ENCODE results near the gene ADAMTS2.

ADAMTS2 gene

DNA sequence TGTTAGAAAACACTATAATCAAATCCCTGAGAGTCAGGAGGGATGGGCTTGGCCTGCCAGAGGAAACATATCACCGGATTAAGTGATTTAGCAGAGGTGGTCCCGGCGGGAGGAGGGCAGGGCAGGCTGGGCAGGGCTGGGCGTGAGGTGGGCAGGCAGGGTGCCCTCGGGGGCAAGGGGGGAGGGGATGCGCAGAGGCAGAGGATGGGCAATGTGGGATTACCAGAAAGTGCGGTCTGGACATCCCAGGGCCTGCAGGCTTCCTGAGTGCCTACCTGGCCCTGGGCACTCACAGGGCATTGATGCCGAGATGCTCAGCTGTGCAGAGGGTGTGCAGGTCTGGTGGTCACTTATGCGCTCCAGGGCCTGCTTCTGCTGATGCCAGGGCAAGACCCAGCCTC is 115.2 kb downstream of the ADAMTS2 start:
- no peak overlapping the region for H3K4me3 ChIP-seq (ENCODE audit: low read length)
- DNase-seq (ENCODE audit: low read depth, low spot score), result no peak

- no peak for DNase-seq (ENCODE audit: low read depth, low spot score)
Observed at GRCh38 chr5:179229331-179229831, 115.9 kb downstream of the ADAMTS2 start.

DNA sequence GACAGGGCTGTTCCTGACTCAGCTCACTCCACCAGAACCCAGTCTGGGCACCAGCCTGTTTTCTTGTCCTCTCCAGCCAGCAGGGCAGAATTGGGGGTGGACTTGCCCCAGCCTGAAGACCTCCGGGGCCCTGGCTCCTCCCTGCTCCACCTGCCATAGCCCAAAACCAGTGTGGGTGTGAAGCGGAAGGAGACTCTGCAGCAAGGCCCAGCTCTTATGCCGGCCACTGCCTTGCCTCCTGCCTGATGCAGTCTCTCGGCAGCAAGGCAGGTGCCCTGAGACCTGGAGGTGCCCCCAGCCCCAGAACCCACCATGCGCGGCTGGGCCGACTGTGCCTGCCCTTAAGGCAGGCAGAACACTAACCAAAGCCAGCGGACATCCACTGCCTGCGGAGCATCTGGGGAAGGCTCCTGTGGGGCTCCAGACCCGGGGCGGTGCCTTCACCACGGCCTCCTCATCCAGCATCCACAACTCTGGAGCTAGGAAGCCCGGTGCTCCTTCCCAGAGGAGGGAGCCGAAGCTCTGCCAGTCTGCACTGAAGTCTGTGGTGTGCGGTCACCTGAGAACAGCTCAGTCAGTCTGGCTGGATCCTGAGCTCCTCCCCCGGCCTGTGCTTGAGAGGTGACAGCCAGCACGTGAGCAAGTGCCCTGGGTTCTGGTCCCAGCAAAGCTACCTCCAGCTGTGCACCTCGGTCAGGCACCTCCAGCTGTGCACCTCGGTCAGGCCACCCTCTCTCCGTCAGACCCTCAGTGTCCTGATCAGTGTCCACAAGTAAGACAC is 116.7 kb downstream of the ADAMTS2 start:
- H3K4me3 ChIP-seq (ENCODE audit: low read length), result no peak overlapping the region
- no peak for DNase-seq (ENCODE audit: low read depth, low spot score)

More at GRCh38 chr5:179229331-179229831, 115.9 kb downstream of the ADAMTS2 start:
- no peak overlapping the region for H3K4me3 ChIP-seq (ENCODE audit: low read length)

- DNase-seq (ENCODE audit: low read depth, low spot score), result no peak
- no peak overlapping the region for H3K4me3 ChIP-seq (ENCODE audit: low read length)
Observed at GRCh38 chr5:179227580-179228311, 117.5 kb downstream of the ADAMTS2 start.

GRCh38 chr5:179227229-179227579 is 118.1 kb downstream of the ADAMTS2 start:
- H3K4me3 ChIP-seq (ENCODE audit: low read length), result no peak overlapping the region
- no peak for DNase-seq (ENCODE audit: low read depth, low spot score)

GRCh38 chr5:179226696-179227095 is 118.6 kb downstream of the ADAMTS2 start:
- DNase-seq (ENCODE audit: low read depth, low spot score), result no peak
- H3K4me3 ChIP-seq (ENCODE audit: low read length), result no peak overlapping the region

- H3K4me3 ChIP-seq (ENCODE audit: low read length), result no peak overlapping the region
- no peak for DNase-seq (ENCODE audit: low read depth, low spot score)
Observed at GRCh38 chr5:179225387-179225786, 119.9 kb downstream of the ADAMTS2 start.

GRCh38 chr5:179224741-179225140 is 120.5 kb downstream of the ADAMTS2 start:
- no peak for DNase-seq (ENCODE audit: low read depth, low spot score)
- H3K4me3 ChIP-seq (ENCODE audit: low read length), result no peak overlapping the region

DNA sequence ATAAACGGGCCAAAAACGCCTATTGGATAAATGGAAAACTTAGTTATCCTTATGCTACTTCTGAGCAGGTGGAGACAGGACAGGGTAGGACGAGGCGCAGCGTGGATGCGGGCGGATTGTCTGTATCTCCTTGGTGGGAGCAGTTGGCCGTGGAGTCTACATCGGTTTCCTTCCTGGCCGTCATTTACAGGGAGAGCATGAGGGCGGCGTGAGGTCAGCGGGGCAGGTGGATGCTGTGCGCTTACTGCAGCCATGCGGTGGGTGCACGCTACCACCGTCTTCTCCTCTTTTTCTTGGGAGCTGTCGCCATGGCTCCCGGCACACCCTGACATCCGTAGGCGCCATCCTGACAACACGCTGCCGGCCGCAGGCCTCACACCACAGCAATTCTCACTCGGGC is 121.3 kb downstream of the ADAMTS2 start:
- no peak overlapping the region for H3K4me3 ChIP-seq (ENCODE audit: low read length)
- DNase-seq (ENCODE audit: low read depth, low spot score), result no peak

- no peak for DNase-seq (ENCODE audit: low read depth, low spot score)
- H3K4me3 ChIP-seq (ENCODE audit: low read length), result no peak overlapping the region
Observed at GRCh38 chr5:179223528-179223927, 121.7 kb downstream of the ADAMTS2 start.

GRCh38 chr5:179222246-179223017 is 122.8 kb downstream of the ADAMTS2 start:
- no peak for DNase-seq (ENCODE audit: low read depth, low spot score)
- H3K4me3 ChIP-seq (ENCODE audit: low read length), result no peak overlapping the region

GRCh38 chr5:179221877-179222220 is 123.4 kb downstream of the ADAMTS2 start:
- no peak overlapping the region for H3K4me3 ChIP-seq (ENCODE audit: low read length)
- no peak for DNase-seq (ENCODE audit: low read depth, low spot score)

DNA sequence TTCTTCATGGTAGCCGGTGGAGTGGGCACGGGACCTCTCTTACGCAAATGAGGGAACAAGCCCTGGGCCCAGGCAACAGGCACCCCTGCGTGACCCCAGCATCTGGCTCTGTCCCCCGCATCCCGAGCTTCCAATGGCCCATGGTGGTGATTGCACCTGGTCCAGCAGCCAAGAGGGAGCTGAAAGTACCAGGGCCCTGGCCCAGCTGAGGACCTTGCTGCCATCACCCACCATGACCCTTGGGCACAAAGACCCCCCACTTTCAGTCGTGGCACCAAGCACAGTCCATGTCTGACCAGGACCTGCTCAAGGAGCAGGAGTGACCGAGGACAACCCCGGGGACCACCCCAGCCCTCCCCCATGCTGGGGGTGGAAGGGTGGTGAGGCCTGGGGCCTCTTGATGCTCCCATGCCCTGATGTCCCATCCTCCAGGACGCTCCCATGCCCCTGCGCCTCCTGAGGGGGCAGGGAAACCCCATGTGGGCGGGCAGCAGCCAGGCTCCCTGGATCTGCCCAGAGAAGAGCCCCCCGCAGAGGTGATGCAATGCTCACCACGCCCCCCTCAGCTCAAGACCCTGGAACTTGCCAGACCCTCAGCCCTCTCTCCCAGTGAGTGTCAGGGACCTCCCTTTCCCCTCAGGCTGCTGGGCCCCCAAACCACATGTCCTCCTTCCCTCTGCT is 123.9 kb downstream of the ADAMTS2 start:
- no peak for DNase-seq (ENCODE audit: low read depth, low spot score)
- H3K4me3 ChIP-seq (ENCODE audit: low read length), result no peak overlapping the region

DNA sequence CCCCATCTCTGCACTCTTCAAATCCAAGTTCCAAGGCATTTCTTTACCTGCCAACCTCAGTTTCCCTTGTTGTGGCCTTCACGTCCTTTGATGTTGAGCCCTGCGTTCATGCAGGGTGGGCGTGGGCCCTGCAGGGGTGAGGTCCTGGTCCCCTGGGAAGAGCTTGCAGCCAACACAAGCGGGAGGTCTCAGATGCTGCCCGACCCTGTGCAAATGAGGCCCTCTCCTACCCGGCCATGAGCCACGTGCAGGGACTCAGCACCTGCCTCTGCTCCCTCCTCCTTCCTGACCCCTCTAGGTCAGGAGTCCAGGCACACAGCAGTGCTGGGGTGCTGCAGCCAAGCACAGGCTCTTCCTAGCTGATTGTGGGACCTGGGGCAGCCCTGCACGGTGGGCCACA is 124.5 kb downstream of the ADAMTS2 start:
- no peak for DNase-seq (ENCODE audit: low read depth, low spot score)
- H3K4me3 ChIP-seq (ENCODE audit: low read length), result no peak overlapping the region

- H3K4me3 ChIP-seq (ENCODE audit: low read length), result no peak overlapping the region
- DNase-seq (ENCODE audit: low read depth, low spot score), result no peak
Observed at GRCh38 chr5:179219661-179220620, 125.3 kb downstream of the ADAMTS2 start.

GRCh38 chr5:179218943-179219330 is 126.3 kb downstream of the ADAMTS2 start:
- no peak for DNase-seq (ENCODE audit: low read depth, low spot score)
- H3K4me3 ChIP-seq (ENCODE audit: low read length), result no peak overlapping the region

GRCh38 chr5:179217956-179218942 is 127.0 kb downstream of the ADAMTS2 start:
- H3K4me3 ChIP-seq (ENCODE audit: low read length), result no peak overlapping the region
- DNase-seq (ENCODE audit: low read depth, low spot score), result no peak
